K562 (cell line): ENCODE data around the gene UTP25. TPM values are rescaled to one million over a fixed set of nuclear protein-coding genes. Genes with fewer than 3 reads are reported as not detected.

Source experiments
- ATAC-seq: fragments of 200-7000 bp; cut with Tn5 transposase; 3 replicates; pipeline ENCODE4 v1.9.1; 2020; ENCODE audit warnings: moderate library complexity
- BruUV-seq: library from RNA; stranded (reverse); fragments of 400-500 nt; replicated peaks from 2 replicates; lab custom pipeline; 2021; lab: Mats Ljungman, UMichigan
- CTCF ChIA-PET: fragments of 300-600 bp; formaldehyde crosslinking; extraction: SDS; loops from one replicate; lab custom pipeline; 2021; ENCODE audit warnings: low intra/inter-chr PET ratio; lab: Yijun Ruan, JAX
- POLR2A ChIA-PET: fragments of 300-600, 350-650 bp; sonication (Branson Sonifier 250); formaldehyde crosslinking; extraction: SDS; loops from one replicate; lab custom pipeline; 2021; ENCODE audit warnings: antibody characterized with exemption, inconsistent platforms; lab: Yijun Ruan, JAX
- DNase-seq, 4 experiments: peaks; one replicate each; pipeline versions ENCODE4 v3.0.0 to v3.0.0-alpha.2; 2011 to 2018; ENCODE audit warnings: low spot score in 3 of 4, mixed read lengths in 3 of 4; ENCODE audit errors: extremely low read depth in 1 of 4
- FAIRE-seq: peaks from 2 replicates; lab custom pipeline; 2011; peaks lifted over from hg19 to GRCh38; lab: Jason Lieb, UNC
- H2AFZ ChIP-seq: 2 replicates; pipeline ENCODE4 v1.6.0; 2011; ENCODE audit warnings: low read depth, low read length, control low read depth, inconsistent platforms
- H3K27ac ChIP-seq: fragments of 200-600 bp; 3 replicates; pipeline ENCODE4 v1.8.0; 2011; ENCODE audit warnings: low read depth, mild to moderate bottlenecking, control low read depth, inconsistent platforms, low read length, moderate library complexity, mixed read lengths; ENCODE audit errors: extremely low read depth
- H3K27me3 ChIP-seq, 2 experiments: fragments of 300-600 bp in 1 of 2; 2 replicates in 1 of 2; 3 replicates in 1 of 2; pipeline versions ENCODE4 v1.6.0 to v1.8.0; 2011; ENCODE audit warnings: inconsistent platforms in 2 of 2, low read length in 2 of 2, mild to moderate bottlenecking in 1 of 2, mixed read lengths in 1 of 2, moderate library complexity in 1 of 2; ENCODE audit not compliant: control insufficient read depth in 2 of 2, insufficient read depth in 2 of 2
- H3K36me3 ChIP-seq: fragments of 300-600 bp; 3 replicates; pipeline ENCODE4 v1.8.0; 2011; ENCODE audit warnings: mild to moderate bottlenecking, low read length, inconsistent platforms; ENCODE audit not compliant: control insufficient read depth, insufficient read depth
- H3K4me1 ChIP-seq, 2 experiments: fragments of 200-600 bp in 1 of 2; replicated peaks in 1 of 2; 2 replicates in 1 of 2; 3 replicates in 1 of 2; pipeline versions ENCODE4 v1.5.1 to v1.8.0; 2011; ENCODE audit warnings: inconsistent platforms in 2 of 2, low read length in 2 of 2, mild to moderate bottlenecking in 1 of 2, mixed read lengths in 1 of 2, moderate library complexity in 1 of 2; ENCODE audit not compliant: control insufficient read depth in 2 of 2, insufficient read depth in 2 of 2
- H3K4me2 ChIP-seq: 2 replicates; pipeline ENCODE4 v1.6.1; 2011; ENCODE audit warnings: low read length, control low read depth, inconsistent platforms, mixed read lengths; ENCODE audit not compliant: insufficient read depth
- H3K4me3 ChIP-seq: fragments of 200-600 bp; sonication (generic), shearing (Covaris generic); 2 replicates; pipeline ENCODE4 v1.5.1; 2016; ENCODE audit warnings: control low read depth, inconsistent platforms
- H3K79me2 ChIP-seq: fragments of 200-600 bp; 3 replicates; pipeline ENCODE4 v1.8.0; 2011; ENCODE audit warnings: low read length, inconsistent platforms; ENCODE audit not compliant: control insufficient read depth, insufficient read depth
- H3K9ac ChIP-seq, 2 experiments: 2 replicates each; pipeline versions ENCODE4 v1.6.0 to v1.6.1; 2011; ENCODE audit warnings: low read depth in 2 of 2, low read length in 2 of 2, control low read depth in 1 of 2, inconsistent platforms in 1 of 2, mild to moderate bottlenecking in 1 of 2, mixed read lengths in 1 of 2; ENCODE audit not compliant: insufficient read depth in 1 of 2
- H3K9me1 ChIP-seq: one replicate; pipeline ENCODE4 v1.6.0; 2011; ENCODE audit warnings: inconsistent platforms, mild to moderate bottlenecking, low read length, moderate library complexity; ENCODE audit not compliant: control insufficient read depth, insufficient read depth
- H3K9me3 ChIP-seq: replicated peaks from 2 replicates; pipeline ENCODE4 v1.5.1; 2011; ENCODE audit warnings: low read depth, low read length, inconsistent platforms; ENCODE audit not compliant: control insufficient read depth, insufficient read depth
- H4K20me1 ChIP-seq: replicated peaks from 2 replicates; pipeline ENCODE4 v1.6.1; 2011; ENCODE audit warnings: low read length, inconsistent platforms, mixed read lengths; ENCODE audit not compliant: control insufficient read depth, insufficient read depth
- BHLHE40 ChIP-seq: IDR thresholded peaks from 2 replicates; pipeline ENCODE4 v1.6.1; 2011; ENCODE audit warnings: low read length, improper control_type of control experiment
- CREM ChIP-seq: IDR thresholded peaks from 2 replicates; pipeline ENCODE4 v1.6.1; 2014; ENCODE audit warnings: antibody characterized with exemption, low read depth
- CTBP1 ChIP-seq: fragments of 450-650 bp; IDR thresholded peaks from 2 replicates; pipeline ENCODE4 v1.6.1; 2016; ENCODE audit warnings: borderline replicate concordance
- ELF1 ChIP-seq: fragments of 200-800 bp; sonication (Bioruptor generic); IDR thresholded peaks from 2 replicates; pipeline ENCODE4 v1.6.1; 2016; ENCODE audit warnings: missing genetic modification characterization, missing compliant biosample characterization
- FOXA3 ChIP-seq, 2 experiments: fragments of 450-650 bp in 1 of 2; sonication (generic) in 1 of 2; formaldehyde crosslinking; IDR thresholded peaks in 1 of 2; conservative IDR thresholded peaks in 1 of 2; 2 replicates each; pipeline versions ENCODE4 v1.4.0 to v1.8.0; 2020 to 2022; ENCODE audit warnings: mild to moderate bottlenecking in 2 of 2, missing genetic modification reagents in 1 of 2
- SOX6 ChIP-seq: fragments of 450-650 bp; IDR thresholded peaks from 2 replicates; pipeline ENCODE4 v1.6.1; 2014; ENCODE audit warnings: mild to moderate bottlenecking
- SREBF1 ChIP-seq: fragments of 150-350 bp; IDR thresholded peaks from 2 replicates; pipeline ENCODE4 v1.6.1; 2014; ENCODE audit warnings: antibody characterized with exemption, low read depth, low read length, borderline replicate concordance
- ZBTB12 ChIP-seq: fragments of 250-450 bp; sonication (Bioruptor Pico); IDR thresholded peaks from 2 replicates; pipeline ENCODE4 v1.4.0; 2020
- ZKSCAN8 ChIP-seq: fragments of 200-800 bp; sonication (Bioruptor generic); IDR thresholded peaks from 2 replicates; pipeline ENCODE4 v1.6.1; 2016; ENCODE audit warnings: missing genetic modification characterization, missing compliant biosample characterization
- ZNF79 ChIP-seq: fragments of 250-450 bp; sonication (Bioruptor Pico); IDR thresholded peaks from 2 replicates; pipeline ENCODE4 v1.4.0; 2020; ENCODE audit warnings: low read depth, mild to moderate bottlenecking, moderate library complexity
- in situ Hi-C: fragments of 300-500 bp; cut with MboI; formaldehyde crosslinking; loops from 4 replicates; pipeline ENCODE4 v1.15.0; 2018; ENCODE audit warnings: inconsistent platforms, mixed read lengths
- intact Hi-C: fragments of 100-400 bp; cut with micrococcal nuclease; formaldehyde crosslinking; loops from 2 replicates; pipeline ENCODE4 v1.14.2; 2022
- polyA plus RNA-seq, 8 experiments: library from polyadenylated mRNA; depleted of rRNA in 4 of 8; stranded (reverse) in 5 of 8; unstranded in 3 of 8; fragments of >200 nt; fragmentation: Nextera tagmentation in 2 of 8; fragmentation: Illumina TruSeq in 1 of 8; extraction: Ambion mirVana in 2 of 8; extraction: Trizol in 1 of 8; gene quantifications; 2 replicates each; pipeline versions ENCODE4 v1.2.1 to v1.2.3, GENCODE V29; 2011 to 2014; ENCODE audit warnings: inconsistent platforms in 1 of 8, missing spikeins in 1 of 8
- total RNA-seq, 7 experiments: library from RNA; depleted of rRNA in 6 of 7; stranded (reverse); fragments of >200 nt in 6 of 7; fragmentation: Illumina TruSeq in 2 of 7; extraction: Trizol in 2 of 7; gene quantifications; 2 replicates each; pipeline versions ENCODE4 v1.2.1 to v1.2.3, GENCODE V29; 2011 to 2021; ENCODE audit warnings: low replicate concordance in 1 of 7
- TF ChIP-seq, protein P1 (sequence below): sonication (generic); formaldehyde crosslinking; IDR thresholded peaks from 2 replicates; pipeline ENCODE4 v1.9.0; 2022; ENCODE audit warnings: mild to moderate bottlenecking, missing genetic modification reagents
- TF ChIP-seq, protein P2 (sequence below), 2 experiments: fragments of 450-650 bp; formaldehyde crosslinking in 1 of 2; IDR thresholded peaks; 2 replicates each; pipeline versions ENCODE4 v1.4.0 to v1.6.1; 2014 to 2020; ENCODE audit warnings: mild to moderate bottlenecking in 2 of 2, borderline replicate concordance in 1 of 2, low read depth in 1 of 2

UTP25 gene
- total and polyA plus RNA-seq, 9 of the 15 experiments (the other 6 are each of a cell fraction or from before 2014, with no cell fraction given), result 5.7 to 17.6 (median 12.0) TPM

DNA sequence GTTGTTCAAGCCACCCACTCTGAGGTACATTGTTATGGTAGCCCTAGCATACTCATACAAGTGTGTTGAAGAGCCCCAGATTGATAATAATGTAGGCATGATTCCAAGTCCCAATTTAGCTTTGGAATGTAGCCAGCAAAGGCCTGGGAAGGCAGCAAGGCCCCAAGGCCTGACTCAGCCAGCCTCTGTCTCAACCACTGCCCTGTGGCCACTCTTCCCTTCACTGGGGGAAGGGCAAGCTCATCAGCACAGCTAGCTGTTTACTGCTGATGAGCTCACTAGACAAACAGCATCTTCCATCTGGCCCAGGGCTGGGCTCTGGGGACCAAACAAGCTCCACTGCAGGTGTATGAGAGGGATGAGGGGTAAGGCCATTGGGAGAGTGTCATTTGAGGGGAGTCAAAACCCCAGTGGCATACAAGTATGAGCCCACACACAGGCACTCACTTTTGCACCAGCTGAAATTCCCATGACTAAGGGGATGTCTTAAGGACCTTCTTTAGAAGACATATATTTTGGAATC is 19.7 kb upstream of the UTP25 start:
- peak; percentile 74 for ATAC-seq
- no peaks in the 10 kb centered on the region for H3K79me2 ChIP-seq
- no peak overlapping the region for H3K27ac ChIP-seq
- no peaks in the 10 kb centered on the region for H4K20me1 ChIP-seq
- FAIRE-seq, result peak; percentile 98
- in situ Hi-C loops (no loop called here), intact Hi-C loops (no loop called here)
- peaks cover 3% of the 10 kb centered on the region for H3K9me1 ChIP-seq
- ChIA-PET POLR2A (interaction anchor here (0.5 to 1.9 kb wide), 5 partner anchors 13 to 41 kb away, joined by 3 to 4 read pairs (median 3); partner anchors contain the start of genes C1orf74 and UTP25), CTCF (interaction anchor here (0.6 kb wide), 1 partner anchor 1935 kb away, joined by 4 read pairs; no protein-coding TSS in a partner anchor)
- H3K4me1 ChIP-seq, result peaks cover 21 to 23% of the 10 kb centered on the region in 2 experiments
- H3K4me3 ChIP-seq, result no peak overlapping the region
- H3K9ac ChIP-seq, result peak overlapping the region in 1 of 2 experiments; percentile 53; a peak in 1 of 4 replicates
- H3K27me3 ChIP-seq, result peaks cover 2 to 10% of the 10 kb centered on the region in 2 experiments; a peak in 1 of 5 replicates
- BruUV-seq, result no TSS peak
- DNase-seq, result peak; percentile 72 to 89 (median 81)
- peak overlapping the region; percentile 16; the same call in 1 of the 2 replicates for H3K4me2 ChIP-seq
- H3K36me3 ChIP-seq, result no peaks in the 10 kb centered on the region
- no peaks in the 10 kb centered on the region for H3K9me3 ChIP-seq
- no peak overlapping the region for H2AFZ ChIP-seq
- no peak for TF ChIP-seq SREBF1
- peak; percentile 78 for TF ChIP-seq SOX6
- TF ChIP-seq, protein P1, sequence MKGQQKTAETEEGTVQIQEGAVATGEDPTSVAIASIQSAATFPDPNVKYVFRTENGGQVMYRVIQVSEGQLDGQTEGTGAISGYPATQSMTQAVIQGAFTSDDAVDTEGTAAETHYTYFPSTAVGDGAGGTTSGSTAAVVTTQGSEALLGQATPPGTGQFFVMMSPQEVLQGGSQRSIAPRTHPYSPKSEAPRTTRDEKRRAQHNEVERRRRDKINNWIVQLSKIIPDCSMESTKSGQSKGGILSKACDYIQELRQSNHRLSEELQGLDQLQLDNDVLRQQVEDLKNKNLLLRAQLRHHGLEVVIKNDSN, result no peak
- 0 out of 2 replicates have a peak, but pooled peaks have one; percentile 61 for TF ChIP-seq ZNF79
- peak; percentile 38 for TF ChIP-seq BHLHE40
- 0 out of 2 replicates have a peak, but pooled peaks have one; percentile 73 for TF ChIP-seq ZKSCAN8 (CRISPR knock-in tag)
- TF ChIP-seq, protein P2, sequence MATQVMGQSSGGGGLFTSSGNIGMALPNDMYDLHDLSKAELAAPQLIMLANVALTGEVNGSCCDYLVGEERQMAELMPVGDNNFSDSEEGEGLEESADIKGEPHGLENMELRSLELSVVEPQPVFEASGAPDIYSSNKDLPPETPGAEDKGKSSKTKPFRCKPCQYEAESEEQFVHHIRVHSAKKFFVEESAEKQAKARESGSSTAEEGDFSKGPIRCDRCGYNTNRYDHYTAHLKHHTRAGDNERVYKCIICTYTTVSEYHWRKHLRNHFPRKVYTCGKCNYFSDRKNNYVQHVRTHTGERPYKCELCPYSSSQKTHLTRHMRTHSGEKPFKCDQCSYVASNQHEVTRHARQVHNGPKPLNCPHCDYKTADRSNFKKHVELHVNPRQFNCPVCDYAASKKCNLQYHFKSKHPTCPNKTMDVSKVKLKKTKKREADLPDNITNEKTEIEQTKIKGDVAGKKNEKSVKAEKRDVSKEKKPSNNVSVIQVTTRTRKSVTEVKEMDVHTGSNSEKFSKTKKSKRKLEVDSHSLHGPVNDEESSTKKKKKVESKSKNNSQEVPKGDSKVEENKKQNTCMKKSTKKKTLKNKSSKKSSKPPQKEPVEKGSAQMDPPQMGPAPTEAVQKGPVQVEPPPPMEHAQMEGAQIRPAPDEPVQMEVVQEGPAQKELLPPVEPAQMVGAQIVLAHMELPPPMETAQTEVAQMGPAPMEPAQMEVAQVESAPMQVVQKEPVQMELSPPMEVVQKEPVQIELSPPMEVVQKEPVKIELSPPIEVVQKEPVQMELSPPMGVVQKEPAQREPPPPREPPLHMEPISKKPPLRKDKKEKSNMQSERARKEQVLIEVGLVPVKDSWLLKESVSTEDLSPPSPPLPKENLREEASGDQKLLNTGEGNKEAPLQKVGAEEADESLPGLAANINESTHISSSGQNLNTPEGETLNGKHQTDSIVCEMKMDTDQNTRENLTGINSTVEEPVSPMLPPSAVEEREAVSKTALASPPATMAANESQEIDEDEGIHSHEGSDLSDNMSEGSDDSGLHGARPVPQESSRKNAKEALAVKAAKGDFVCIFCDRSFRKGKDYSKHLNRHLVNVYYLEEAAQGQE (IDR thresholded peaks at IDR 0.05; ENCODE audit: borderline replicate concordance), result peak; percentile 24; the same call in 1 of the 2 replicates
- TF ChIP-seq, protein P2 (CRISPR knock-in tag; IDR thresholded peaks at IDR 0.05; ENCODE audit: low read depth), result no peak
- TF ChIP-seq FOXA3 (CRISPR knock-in tag; conservative IDR thresholded peaks at IDR 0.05 in 1 of 2, IDR thresholded peaks at IDR 0.05 in 1 of 2), result peak; percentile 86 to 87
- no peak for TF ChIP-seq ZBTB12 (CRISPR knock-in tag)
- peak; percentile 59 for TF ChIP-seq CREM
- peak; percentile 98 for TF ChIP-seq CTBP1
- no peak for TF ChIP-seq ELF1 (tag)
